COLO668 (cell line): Measurements from ENCODE around the gene OXNAD1.

Experiments
- DNase-seq: peaks from one replicate; lab custom pipeline; 2025; ENCODE audit not compliant: unreplicated experiment; lab: John Stamatoyannopoulos, UW

Gene OXNAD1

GRCh38 chr3:16273867-16274266 lies 8.9 kb downstream of the OXNAD1 start:
- no peak for DNase-seq

GRCh38 chr3:16277471-16277870 lies 12.5 kb downstream of the OXNAD1 start:
- no peak for DNase-seq

- no peak for DNase-seq
These were observed 14.2 kb downstream of the OXNAD1 start for GRCh38 chr3:16279010-16279801.

DNA sequence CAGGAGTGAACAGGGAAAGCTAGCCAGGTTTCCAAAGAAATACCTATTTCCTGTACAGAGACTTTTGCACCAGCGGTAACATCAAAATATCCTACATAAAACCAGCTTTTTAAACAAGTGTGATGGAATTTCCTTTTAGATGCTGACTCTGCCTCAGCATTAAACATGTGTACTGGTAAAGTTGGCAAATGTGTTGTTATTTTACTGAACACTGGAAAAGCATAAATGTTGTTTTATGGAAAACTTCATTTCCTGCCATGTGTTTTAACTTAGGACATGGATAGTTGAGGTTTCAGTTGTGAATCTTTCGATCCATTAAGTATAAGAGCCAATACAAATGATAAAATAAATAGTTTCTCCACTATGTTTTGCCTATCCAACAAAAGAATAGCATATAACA lies 15.7 kb downstream of the OXNAD1 start:
- DNase-seq, result no peak

GRCh38 chr3:16284633-16285032 lies 19.6 kb downstream of the OXNAD1 start:
- no peak for DNase-seq

DNA sequence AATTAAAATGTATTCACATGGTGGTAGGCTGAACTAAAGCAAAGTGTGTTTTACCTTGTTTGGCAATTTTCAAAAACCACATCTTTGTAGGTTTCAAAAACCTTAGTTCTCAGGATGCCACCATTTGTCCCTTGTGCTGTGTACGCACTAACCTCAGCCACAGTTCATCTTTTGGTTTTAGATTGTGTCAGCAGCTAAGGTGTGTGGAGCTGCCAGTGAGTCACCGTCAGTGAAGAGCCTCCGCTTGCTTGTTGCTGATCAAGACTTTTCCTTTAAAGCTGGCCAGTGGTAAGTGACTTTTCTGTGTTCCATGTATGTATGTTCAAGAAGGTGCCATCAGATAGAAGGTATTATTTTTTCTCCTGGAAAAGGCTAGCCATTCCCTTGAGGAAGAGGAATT lies 21.1 kb downstream of the OXNAD1 start:
- DNase-seq, result no peak

DNA sequence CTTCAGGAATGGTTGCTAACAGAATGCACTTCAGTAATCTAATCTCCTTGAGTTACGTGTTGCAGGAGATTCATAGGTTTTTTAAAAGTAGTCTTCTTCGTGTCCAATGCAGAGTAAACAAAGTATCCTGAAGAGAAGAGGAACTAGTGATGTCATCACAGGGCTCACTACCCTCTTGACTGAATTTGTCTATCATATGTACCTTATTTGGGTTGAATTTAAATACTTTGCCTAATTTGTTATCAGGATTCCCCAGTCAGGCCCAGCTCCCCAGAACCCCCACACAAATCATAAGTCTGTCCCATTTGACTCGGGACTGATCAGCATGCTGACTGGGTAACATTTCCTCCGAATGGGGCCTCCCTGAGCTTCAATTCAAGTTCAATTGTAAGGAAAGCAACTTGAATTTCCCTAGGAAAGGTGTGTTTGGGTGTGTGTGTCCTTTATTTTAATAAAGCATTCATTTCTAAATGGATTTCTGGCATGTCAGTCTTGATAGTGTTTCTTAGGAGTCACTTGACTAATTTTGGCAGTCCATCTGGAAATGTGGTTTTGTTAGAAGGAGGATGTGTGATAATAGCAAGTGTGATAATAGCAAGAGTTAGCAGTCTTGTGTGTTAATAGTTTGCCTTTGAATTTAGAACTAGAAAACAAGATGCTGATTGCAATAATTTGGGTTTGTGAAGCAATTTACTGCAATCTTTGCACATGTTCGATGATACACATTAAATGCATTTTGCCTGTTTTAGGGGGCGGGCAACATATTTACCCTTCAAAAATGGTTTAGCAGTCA lies 21.9 kb downstream of the OXNAD1 start:
- no peak for DNase-seq

- DNase-seq, result no peak
These were observed 23.7 kb downstream of the OXNAD1 start for GRCh38 chr3:16288664-16289063.

DNA sequence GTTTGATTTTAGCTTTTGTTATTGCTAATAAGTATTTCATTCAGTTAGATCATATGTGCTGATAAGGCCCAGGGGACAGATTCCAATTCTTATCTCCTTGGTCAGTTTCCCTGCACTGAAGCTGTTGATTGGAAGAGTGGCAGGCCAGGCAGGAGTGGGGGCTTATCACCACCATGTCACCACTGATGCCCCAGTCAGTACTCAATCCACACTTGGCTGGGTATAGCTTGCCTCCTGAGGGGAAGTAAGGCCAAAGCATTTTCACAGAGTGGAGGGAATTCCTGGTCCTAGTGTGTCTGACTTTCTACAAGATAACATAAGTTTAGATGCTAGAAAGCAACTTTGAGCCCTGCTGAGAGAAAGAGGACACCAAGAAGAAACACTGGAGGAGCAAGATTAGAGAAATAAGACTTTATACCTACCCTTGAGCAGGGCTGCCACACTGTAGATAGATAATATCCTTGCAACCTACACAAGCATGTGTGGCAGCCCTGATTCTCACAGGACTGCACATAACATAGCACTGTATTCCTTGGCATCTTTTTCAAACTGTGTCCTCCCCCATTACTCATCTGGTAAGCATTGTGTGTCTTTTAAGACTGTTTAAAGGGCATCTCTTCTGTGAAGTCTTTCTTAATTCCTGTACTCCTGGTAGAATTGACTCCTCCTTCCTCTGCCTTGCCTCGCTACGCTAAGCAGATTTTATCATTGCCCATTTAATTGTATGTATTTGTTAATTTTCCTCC lies 24.3 kb downstream of the OXNAD1 start:
- DNase-seq, result no peak

DNA sequence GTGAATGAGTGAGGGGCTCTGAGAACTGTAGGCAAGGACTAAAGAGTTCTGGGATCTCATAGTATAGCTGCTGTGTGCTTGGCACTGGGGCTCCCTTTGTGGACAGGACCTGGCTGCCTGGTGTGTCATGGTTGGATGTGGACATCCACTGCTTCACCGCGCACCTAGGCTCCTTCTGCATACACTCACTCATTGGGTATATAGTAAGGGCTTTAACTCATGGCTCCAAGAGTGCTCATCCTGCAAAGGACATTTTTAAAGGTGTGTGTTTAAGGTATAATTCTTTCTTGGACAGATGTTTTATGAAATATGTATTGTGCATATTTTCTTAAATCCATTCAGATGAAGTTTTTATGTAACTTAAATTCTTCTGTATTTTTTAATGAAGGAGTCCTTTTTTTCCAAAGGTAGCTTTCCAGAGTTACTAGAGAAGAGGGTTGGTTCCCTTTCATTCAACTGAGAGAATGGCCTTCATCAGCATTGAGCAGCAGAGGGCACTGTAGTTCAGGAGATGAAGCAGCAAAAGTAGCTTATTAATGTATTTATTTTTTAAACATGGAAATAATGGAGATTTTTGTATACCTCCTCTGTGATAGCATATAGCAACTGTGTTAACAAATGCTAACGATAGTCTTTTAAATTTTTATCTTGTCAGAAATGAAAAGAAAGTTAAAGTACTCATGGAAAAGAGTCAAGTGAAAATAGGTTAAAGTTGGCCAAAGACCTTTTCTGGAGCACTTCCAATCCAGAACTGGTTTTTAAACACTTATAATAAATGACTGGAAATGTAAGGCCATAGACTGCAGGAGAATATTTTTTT lies 25.2 kb downstream of the OXNAD1 start:
- peak; percentile 14 for DNase-seq

DNA sequence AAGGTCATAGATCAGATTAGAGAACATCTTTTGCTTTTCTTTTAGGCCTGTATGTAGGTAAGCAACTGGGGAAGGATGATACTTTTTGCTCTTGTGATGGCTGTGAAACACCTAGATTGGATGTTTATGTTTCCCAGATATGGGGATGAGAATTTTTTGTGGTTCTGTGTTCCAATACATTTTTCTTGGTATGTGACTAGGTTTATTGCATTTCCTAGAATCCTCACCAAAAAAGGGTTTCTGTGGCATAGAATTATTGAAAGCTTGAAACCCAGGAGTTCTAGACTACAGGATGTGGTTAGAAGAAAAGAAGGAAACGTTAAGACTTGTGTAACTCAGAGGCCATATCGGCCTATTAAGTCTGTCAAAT lies 25.8 kb downstream of the OXNAD1 start:
- DNase-seq, result no peak

DNA sequence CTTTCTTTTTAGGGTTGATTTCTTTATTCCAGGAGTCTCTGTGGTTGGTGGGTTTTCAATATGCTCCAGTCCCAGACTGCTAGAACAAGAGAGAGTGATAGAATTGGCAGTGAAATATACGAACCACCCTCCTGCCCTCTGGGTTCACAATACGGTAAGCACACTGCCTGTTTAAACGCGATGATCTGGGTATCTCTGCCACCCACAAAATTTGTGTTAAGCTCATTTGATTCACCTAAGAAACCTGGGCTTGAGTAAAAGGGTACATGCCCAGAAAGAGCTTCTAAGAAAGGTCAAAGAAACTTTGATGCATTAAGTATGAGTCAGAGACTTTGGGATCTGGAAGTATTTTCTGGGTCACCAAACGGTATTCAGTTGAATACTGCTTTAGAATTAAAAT lies 29.8 kb downstream of the OXNAD1 start:
- no peak for DNase-seq

DNA sequence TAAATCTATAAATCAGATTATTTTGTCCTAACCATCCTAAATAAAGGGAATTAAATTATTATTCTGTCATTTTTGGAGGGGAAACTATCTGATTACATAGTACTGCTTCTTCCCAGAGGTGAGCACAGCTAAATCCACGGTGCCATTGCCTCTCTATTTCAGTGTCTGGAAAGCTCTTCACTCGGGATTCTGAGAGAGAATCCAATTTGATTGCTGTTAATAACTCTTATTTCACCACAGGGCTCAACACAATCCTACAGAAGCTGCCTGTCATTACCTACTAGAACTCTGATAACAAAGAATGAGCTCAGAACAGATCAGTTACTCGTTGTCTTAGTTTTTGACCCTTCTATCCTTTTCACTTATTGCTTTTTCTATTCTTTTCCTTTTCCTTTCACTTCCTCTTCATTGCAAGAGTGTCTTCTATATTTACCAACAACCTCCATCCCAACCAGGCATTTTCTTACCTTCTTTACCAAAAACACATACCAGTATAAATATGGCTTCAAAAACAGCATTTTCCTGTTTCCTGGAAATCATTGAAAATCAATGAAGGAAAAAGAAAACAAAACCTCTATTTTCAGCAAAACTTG lies 30.4 kb downstream of the OXNAD1 start:
- no peak for DNase-seq

DNA sequence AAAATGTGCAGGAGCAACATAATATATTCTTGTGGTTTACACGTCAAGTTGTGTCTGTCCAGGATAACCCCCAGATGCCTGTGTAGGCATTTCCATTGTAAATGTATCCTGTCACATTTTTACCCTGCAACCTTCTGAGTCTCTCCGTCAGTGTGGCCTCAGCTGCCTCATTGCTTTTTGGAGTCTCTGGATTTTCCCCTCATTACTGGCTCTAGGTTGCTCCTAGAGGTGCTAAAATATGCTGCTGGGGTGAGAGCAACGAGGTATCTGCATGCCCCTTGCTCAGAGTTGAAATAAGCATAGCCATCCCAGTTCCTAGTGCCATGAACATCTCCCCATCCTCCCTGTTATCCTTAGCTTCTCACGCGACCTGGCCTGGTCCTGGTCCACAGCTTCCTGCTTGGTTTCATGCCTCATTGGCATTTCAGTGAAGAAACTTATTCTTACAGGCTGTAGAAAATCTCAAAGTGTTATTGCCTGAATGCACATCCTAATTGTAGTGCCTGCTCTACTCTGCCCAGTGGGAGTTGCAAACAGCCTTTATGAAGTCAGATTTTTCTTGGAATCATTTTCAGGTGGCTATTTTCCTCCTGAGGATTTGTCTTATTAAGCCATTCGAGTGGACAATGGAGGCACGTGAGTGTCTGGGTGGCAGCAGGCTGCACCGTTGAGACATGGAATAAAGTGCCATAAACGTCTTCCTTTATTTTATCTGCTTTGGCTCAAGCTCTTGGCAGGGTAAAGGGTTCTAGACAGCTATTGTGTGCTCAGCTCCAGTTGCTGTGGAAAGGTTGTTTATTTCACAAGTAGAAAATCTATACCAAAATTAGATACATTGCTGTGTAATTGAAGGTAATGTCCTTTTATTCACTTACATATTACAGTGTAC lies 33.2 kb downstream of the OXNAD1 start:
- no peak for DNase-seq

GRCh38 chr3:16298891-16299290 lies 33.9 kb downstream of the OXNAD1 start:
- no peak for DNase-seq

DNA sequence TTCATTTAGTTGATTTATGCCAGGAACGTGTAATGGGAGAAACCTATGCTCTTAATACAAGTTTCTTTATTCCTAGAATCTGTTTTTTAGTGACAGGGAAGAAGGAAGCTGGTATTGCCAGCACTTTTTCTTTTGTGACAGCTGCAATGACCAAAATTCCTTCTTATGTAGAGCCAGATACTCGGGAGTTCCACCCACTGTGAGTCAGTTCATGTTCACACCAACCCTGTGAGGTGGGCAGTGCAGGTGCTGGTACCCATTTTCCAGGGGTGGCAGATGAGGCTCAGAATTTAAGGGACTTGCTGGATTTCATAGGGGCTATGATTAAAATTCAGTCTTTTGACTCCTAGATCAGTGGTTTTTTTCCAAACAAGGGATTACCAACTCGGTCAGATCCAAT lies 34.7 kb downstream of the OXNAD1 start:
- no peak for DNase-seq

GRCh38 chr3:16300307-16300706 lies 35.3 kb downstream of the OXNAD1 start:
- no peak for DNase-seq

GRCh38 chr3:16300881-16301359 lies 35.9 kb downstream of the OXNAD1 start:
- no peak for DNase-seq

DNA sequence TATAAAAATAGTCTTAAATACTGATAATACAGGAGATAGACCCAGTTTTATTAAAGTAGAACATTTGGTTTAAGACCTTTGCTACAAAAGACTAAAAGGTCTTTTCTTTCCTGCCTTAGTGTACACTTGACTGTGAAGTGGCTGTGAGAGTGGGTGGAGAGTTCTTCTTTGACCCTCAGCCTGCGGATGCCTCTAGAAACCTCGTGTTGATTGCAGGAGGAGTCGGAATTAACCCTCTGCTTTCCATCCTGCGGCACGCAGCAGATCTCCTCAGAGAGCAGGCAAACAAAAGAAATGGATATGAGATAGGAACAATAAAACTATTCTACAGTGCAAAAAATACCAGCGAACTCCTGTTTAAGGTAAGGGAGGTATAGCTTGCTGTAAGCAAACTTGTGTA lies 36.5 kb downstream of the OXNAD1 start:
- no peak for DNase-seq
